GM21717 (cell line): ENCODE data around the gene GDNF.
"Not testable (repeated sequence)": the region's sequence is repeated elsewhere in the genome, so short reads cannot be mapped to it uniquely, and the experiment has no call there.

Experiments
- ATAC-seq: cut with Tn5 transposase; IDR thresholded peaks from one replicate; pipeline ENCODE4 v1.9.1; 2021; ENCODE audit warnings: mild to moderate bottlenecking, moderate library complexity; ENCODE audit not compliant: unreplicated experiment

GDNF gene

DNA sequence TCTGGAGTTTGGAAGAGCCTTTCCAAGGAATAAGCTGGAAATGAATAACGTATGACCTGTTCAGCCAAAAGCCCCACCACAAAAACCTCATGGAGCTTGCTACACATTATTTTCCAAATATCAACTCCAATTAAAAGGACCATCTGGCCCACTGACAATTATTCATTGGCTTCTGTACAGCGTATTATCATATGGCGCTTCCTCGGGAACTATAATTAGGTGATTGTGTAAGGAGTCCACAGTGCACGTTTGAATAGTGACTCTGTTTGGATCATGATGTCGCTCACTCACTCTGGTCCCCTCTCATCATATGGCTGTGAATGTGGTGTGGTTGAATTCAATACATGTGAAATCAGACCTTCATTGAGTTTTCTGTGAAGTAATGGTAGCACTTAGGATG, 52.1 kb downstream of the GDNF start:
- ATAC-seq = no peak

DNA sequence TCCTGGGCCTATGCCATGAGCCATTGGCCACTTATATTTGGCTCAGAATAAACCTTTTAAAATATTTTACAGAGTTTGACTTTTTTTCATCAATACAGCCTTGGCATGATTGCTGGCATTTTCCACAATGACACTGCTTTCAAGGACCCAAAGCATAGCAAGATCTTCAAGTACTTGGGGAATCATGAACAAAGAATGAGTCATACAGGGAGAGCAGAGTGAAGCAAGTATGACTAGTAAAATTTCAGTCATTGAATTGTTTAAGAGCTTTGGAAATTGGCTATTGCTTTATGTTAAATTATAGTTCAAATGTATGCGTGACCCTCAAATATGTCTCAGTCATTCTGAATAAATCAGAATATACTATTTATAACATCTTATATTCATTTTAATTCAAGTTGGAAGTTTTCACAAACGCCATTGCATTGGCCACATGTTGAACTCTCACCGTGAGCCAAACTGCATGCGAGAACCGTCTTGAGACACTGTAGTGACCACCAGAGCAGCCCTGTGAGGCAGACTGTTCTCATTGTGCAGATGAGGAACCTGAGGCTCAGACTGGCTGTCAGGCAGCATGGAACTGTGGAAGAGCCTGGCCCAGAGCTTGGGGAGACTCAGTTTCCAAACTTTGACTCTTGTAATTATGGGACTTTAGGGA, 52.9 kb downstream of the GDNF start:
- ATAC-seq = no peak

DNA sequence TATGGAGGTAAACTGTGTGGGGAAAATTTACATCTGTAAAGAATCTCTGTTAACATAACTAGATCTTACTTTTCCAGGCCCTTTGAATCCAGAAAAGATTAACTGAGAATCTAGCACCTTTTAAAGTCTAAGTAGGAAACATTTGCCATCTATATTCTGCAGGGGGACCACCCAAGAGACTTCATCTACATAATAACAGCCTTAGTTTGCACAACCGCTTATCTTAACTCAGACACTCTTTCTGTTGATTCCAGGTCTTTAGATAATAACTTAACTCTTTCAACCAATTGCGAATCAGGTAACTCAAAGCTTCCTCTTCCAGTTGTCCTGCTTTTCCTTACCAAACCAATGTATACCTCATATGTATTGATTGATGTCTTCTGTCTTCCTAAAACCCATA, 53.4 kb downstream of the GDNF start:
- ATAC-seq = no peak

- ATAC-seq = not testable (repeated sequence)
Observed at GRCh38 chr5:37781409-37781808, 58.4 kb downstream of the GDNF start.

DNA sequence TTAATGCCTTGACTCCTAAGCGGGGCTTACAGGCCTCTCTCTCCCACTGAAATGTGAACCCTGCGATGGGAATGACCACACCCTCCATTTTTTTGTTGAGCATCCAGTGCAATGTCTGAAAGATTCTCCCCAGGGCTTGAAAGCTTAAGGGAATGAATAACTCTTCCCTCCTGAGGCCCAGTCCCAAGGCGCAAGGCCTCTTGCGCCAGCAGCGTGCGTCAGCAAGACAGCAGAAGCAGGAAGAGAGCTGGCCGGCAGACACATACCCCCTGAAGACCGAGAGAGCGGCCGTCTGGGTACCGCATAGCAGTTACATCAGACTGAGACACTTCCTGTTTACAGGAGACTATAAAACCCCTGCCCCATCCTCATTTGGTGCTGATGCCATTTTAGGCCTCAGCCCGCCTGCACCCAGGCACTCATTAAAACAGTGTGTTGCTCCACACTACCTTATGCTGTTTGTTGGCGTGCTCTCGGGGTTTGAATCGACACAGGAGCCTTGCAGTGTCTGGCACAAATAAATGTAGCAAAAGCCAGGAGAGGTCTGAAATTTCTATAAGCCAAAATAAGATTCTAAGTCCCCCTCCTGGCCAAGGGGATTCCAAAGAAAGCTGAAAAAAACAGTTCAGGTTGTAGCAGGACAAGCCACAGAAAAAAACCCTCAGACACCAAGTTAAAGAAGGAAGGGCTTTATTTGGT, 62.3 kb downstream of the GDNF start:
- ATAC-seq = no peak

DNA sequence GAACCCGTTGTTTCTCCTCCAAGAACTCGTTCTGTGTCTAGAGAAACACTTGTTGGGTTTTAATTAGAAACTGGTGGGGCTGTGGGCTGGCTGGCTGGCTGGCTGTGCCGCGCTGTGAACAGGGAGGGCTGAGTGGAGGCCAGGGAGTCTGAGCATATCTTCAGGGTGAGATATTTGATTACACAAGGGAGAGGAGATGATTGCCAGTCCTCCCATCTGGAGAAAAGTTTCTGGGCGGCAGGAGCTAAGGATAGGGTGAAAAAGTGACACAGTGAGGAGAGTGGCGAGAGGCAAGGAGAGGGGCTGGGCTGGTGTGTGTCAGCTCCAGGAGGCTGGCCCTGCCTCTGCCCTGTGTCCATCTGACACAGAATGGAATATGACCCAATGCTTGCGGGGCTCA, 63.0 kb downstream of the GDNF start:
- no peak for ATAC-seq

DNA sequence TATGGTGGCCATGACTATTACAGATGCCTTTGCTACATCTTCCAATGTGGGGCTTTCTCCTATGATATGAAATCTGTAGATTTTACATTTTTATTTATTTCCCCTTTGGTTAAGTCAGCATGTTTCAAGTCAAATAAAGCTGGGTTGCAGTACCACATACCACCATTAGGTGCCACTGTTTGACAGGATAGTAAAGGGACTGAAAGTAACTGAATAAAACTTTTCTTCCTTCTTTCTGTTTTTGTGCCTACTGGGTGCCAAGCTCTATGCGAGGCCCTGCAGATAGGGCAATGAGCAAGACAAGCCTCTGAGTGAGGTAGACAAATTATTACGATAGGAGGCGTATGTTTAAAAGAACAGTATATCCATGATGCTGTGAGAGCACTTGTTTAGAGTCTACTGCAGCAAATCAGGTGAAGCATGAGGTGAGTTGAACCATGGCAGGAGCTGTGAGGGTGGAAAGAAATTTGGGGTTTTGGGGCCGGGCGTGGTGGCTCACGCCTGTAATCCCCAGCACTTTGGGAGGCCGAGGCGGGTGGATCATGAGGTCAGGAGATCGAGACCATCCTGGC, 64.8 kb downstream of the GDNF start:
- ATAC-seq = no peak

DNA sequence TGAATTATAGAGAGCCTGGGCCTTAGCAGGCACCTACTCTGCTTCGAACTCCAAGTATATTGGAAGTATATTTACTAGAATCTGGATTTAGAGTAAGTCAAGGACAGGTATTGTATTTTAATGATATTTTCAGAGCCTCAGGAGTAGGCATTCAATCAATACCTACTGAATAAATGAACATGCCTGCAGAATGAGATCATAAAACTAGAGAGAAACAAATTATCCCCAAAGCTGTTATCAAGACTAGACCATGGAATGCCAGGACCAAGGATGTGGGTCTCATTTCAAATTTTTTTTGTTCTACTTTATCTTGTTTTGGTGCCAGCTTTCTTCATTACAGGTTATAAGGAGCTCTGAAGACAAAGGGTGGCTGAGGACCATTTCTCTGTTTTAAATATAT, 66.0 kb downstream of the GDNF start:
- no peak for ATAC-seq

DNA sequence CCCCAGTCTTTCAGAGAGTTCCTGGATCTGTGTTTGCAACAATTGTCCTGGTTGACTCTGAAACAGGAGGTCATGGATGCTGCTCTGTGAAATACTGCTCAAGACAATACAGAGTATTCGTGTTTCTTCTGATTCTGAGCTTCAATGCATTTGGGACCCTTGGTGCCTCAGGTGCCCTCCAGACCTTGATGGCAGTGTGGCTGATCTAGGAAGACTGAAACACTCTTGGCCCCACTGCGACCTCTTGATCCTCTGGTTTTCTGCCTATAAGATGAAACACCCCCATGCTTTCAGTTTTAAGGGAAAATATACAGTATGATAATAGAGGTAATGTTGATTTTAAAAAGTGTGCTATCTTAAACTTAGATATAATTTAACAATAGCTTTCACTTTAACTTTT, 67.6 kb downstream of the GDNF start:
- no peak for ATAC-seq

- ATAC-seq = no peak
Observed at GRCh38 chr5:37771731-37772130, 68.1 kb downstream of the GDNF start.

DNA sequence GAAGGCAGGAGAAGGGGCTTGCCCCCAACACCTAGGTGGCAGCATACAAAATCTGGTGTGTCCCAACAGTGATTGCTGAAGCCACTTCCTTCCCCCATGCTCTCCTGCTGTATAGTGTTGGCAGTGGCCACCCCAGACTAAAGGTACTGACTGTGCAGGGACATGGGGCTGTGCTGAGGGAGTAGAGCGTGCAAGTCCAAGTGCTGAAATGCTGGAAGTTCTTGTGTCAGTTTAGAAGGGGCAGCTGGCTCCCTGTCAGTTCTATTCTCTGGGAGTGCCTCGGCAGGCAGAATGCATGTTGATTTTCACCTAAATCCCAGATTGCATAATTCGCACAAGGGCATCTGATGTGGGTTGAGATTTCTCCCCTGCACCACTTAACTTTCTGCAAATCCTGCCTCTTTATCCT, 68.6 kb downstream of the GDNF start:
- ATAC-seq = no peak

DNA sequence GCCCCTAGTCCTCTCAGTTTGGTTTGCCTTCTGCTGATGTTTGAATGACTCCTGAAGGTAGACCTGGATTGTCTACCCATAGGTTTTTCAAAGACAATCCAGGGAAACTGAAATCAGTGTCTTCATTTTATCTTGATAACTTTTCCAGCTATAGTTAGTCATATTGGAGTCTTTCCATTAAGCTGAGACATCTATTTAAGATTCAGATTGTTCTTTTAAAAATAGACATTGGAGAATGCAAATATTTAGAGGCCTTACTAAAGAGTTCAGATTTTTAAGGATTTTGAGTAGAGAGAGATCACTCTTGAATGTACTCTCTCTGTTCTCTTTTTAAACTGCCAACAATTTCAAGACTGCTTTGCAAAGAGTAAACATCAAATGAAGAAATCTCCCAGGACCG, 69.1 kb downstream of the GDNF start:
- no peak for ATAC-seq

DNA sequence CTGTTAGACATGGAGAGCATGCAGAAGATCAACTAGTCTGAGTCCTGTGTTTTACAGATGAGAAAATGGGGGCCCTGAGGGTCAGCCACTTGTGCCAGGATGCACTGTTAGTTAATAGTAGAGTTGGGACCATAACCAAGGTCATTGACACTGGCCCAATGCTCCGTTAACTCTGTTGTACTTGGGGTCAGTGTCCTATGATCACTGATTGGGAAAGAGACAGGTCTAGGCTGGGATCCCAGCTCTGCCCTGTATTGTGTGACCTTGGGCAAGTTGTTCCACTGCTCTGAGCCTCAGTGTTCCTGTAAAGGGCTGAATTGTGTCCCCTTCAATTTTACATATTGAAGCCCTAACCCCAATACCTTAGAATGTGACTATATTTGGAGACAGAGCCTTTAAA, 70.0 kb downstream of the GDNF start:
- no peak for ATAC-seq

DNA sequence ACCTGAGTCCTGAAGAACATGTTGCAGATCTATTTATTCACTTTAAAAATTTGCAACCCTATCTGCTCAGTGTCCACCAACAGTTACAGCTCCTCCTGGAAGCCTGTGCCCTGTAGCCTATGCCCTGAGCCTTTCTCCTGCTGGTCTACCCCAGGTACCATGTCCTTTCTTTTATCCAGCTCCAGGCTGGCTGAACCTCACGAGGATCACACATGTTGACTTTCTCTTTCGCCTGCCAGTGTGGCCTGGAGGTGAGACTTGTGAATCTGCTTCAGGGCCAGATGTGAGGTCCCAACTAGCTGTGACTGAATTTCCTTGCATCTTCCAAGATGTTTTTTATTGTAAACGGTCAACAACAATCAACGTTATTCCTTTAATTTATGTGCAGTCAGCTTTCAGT, 70.7 kb downstream of the GDNF start:
- ATAC-seq = no peak

DNA sequence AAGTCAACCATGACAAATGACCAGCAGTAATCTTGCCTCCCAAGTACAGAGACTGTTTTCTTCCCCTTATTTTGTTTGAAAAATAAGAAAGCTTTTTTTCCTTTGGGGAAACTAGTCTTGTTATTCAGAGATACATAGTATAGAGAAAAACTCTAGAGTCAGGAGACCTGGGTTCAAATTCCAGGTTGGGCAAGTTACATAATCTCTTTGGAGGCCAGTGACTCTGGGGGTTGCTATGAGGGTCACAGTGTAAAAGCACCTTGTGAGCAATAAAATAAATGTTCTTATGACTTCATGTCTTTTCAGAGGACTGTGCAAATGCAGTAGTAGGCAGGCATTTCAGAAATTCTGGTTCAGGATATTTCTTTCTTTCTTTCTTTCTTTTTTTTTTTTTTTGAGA, 71.5 kb downstream of the GDNF start:
- no peak for ATAC-seq

GRCh38 chr5:37767961-37768360, 71.9 kb downstream of the GDNF start:
- ATAC-seq = no peak

DNA sequence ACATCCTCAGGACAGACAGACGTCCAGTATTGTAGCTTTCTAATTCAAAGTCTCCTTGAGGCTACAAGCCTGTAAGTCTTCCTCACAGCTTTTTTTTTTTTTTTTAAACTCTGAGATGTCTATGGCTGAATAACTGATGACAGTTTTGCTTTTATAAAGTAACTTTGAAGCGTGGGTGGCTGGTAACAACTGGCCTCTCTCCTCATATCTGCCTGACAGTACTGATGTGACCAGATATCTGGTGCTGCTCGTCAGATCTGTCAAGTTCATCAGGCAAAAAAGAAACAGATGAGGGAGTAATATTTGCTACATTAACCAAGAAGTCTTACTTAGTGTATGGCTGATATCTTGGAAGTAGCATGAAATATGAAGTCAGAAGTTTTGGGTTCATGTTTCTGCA, 72.6 kb downstream of the GDNF start:
- no peak for ATAC-seq
